ENCODE data around the gene SLC16A8.

Gene SLC16A8

DNA sequence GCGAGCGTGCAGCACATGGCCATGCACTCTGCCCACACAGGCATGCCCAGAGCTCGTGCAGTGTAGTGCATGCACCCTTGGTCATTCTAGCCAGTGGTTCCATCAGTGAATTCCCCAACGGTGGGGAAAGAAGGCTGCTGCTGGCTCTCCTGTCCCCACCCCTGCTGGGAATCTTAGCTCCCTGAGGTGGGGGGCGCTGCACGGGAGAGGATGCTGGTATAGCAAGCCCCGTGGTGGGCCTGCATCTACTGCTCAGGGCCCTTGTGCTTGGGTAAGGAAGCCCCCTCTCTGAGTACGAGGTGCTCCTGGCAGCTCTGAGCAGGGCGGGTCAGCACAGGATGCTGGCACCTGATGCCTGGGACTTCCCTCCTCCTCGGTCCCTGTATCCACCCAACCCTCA is 45.0 kb upstream of the SLC16A8 start:
- H3K4me1 Mint-ChIP-seq = no peaks in the 10 kb centered on the region
- H3K36me3 Mint-ChIP-seq (ENCODE audit: low read depth) = peaks cover 10% of the 10 kb centered on the region
- no peak overlapping the region for H3K4me3 Mint-ChIP-seq
- TF ChIP-seq, protein P1, sequence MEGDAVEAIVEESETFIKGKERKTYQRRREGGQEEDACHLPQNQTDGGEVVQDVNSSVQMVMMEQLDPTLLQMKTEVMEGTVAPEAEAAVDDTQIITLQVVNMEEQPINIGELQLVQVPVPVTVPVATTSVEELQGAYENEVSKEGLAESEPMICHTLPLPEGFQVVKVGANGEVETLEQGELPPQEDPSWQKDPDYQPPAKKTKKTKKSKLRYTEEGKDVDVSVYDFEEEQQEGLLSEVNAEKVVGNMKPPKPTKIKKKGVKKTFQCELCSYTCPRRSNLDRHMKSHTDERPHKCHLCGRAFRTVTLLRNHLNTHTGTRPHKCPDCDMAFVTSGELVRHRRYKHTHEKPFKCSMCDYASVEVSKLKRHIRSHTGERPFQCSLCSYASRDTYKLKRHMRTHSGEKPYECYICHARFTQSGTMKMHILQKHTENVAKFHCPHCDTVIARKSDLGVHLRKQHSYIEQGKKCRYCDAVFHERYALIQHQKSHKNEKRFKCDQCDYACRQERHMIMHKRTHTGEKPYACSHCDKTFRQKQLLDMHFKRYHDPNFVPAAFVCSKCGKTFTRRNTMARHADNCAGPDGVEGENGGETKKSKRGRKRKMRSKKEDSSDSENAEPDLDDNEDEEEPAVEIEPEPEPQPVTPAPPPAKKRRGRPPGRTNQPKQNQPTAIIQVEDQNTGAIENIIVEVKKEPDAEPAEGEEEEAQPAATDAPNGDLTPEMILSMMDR (IDR thresholded peaks at IDR 0.05; ENCODE audit: unreplicated experiment in 3 of 3) = no peak
- H3K27ac Mint-ChIP-seq = no peak overlapping the region
- H3K9me3 Mint-ChIP-seq = no peaks in the 10 kb centered on the region
- H3K27me3 Mint-ChIP-seq (ENCODE audit: low read depth) = no peaks in the 10 kb centered on the region

- H3K4me1 Mint-ChIP-seq = no peaks in the 10 kb centered on the region
- peaks cover 5% of the 10 kb centered on the region for H3K36me3 Mint-ChIP-seq (ENCODE audit: low read depth)
These were observed 43.9 kb upstream of the SLC16A8 start for GRCh38 chr22:38127869-38128268.

DNA sequence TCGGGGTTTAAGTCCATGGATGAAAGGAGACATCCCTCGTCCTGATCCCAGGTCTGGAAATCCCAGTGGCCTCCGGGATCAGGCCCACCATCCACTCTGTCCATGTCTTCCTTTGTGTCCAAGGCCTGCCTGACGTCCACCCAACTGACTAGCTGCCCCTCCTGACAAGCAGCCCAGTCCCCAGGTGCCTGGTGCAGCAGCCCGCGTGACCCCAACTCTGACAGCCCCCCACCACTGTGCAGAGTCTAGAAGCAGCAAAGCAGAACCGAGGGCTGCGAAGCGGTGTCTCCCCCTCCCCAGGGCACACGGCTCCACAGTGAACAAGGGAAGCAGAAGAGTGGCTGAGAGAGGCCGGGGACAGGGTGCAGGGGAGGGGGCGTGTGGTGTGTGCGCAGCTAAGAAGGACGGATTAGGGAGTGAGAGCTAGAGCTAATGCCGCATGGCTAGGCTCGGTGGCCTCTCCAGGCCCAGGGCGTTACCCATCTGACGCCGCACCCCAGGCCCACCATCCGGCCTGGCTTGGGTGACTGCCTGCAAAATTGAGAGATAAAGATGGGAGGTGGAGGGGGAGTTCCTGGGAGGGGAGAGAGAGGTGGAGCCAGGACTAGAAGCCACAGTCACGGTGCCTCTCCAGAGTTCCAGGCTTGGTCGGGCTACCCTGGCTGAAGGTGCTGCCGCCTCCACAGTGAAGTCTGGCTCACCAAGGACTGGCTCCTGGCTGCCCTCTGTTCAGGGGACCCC is 43.1 kb upstream of the SLC16A8 start:
- Mint-ChIP-seq H3K27ac (no peak overlapping the region), H3K4me3 (no peak overlapping the region), H3K27me3 (ENCODE audit: low read depth) (peaks cover 2% of the 10 kb centered on the region), H3K4me1 (no peaks in the 10 kb centered on the region), H3K36me3 (ENCODE audit: low read depth) (peaks cover 2% of the 10 kb centered on the region), H3K9me3 (no peaks in the 10 kb centered on the region)
- TF ChIP-seq, protein P1 (IDR thresholded peaks at IDR 0.05; ENCODE audit: unreplicated experiment in 3 of 3) = no peak

More at GRCh38 chr22:38127869-38128268, 43.9 kb upstream of the SLC16A8 start:
- no peak overlapping the region for H3K27ac Mint-ChIP-seq
- no peaks in the 10 kb centered on the region for H3K27me3 Mint-ChIP-seq (ENCODE audit: low read depth)
- no peaks in the 10 kb centered on the region for H3K9me3 Mint-ChIP-seq
- H3K4me3 Mint-ChIP-seq = no peak overlapping the region
- TF ChIP-seq, protein P1 (IDR thresholded peaks at IDR 0.05; ENCODE audit: unreplicated experiment in 3 of 3) = no peak

DNA sequence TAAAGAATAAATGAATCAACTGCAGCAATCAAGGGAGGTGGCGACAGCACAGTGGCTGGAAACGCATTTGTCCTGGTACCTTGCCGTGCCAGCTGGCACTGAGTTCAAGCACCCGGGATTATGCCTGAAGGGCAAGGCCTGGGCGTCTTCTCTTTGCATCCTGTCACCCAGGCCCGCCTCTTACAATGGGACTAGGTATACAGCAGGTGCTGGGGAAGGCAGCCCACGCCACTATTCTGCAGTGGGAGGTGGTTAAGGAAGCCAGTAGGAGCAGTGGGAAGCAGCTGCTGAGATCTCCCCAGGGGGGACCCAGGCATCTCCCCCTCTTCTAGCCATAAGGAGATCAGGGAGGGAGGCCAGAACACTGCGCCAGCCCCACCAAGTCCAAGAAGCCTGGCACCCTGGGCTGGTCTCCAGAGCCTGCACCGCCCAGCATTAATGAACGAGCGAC is 41.8 kb upstream of the SLC16A8 start:
- no peaks in the 10 kb centered on the region for H3K4me1 Mint-ChIP-seq
- H3K4me3 Mint-ChIP-seq = no peak overlapping the region

GRCh38 chr22:38125038-38125610 is 41.1 kb upstream of the SLC16A8 start:
- Mint-ChIP-seq H3K36me3 (ENCODE audit: low read depth) (no peaks in the 10 kb centered on the region), H3K27me3 (ENCODE audit: low read depth) (peaks cover 3% of the 10 kb centered on the region), H3K4me3 (no peak overlapping the region), H3K9me3 (no peaks in the 10 kb centered on the region), H3K4me1 (no peaks in the 10 kb centered on the region), H3K27ac (no peak overlapping the region)
- TF ChIP-seq, protein P1 (IDR thresholded peaks at IDR 0.05; ENCODE audit: unreplicated experiment in 3 of 3) = no peak

More for the DNA sequence above, 41.8 kb upstream of the SLC16A8 start:
- TF ChIP-seq, protein P1 (IDR thresholded peaks at IDR 0.05; ENCODE audit: unreplicated experiment in 3 of 3) = no peak
- no peaks in the 10 kb centered on the region for H3K9me3 Mint-ChIP-seq
- H3K36me3 Mint-ChIP-seq (ENCODE audit: low read depth) = no peaks in the 10 kb centered on the region
- no peak overlapping the region for H3K27ac Mint-ChIP-seq
- peaks cover 3% of the 10 kb centered on the region for H3K27me3 Mint-ChIP-seq (ENCODE audit: low read depth)
